HG03103 (cell line): ENCODE measurements around the gene GMEB1.
"Not testable (repeated sequence)": the region's sequence is repeated elsewhere in the genome, so short reads cannot be mapped to it uniquely, and the experiment has no call there.

Experiments used
- ATAC-seq: cut with Tn5 transposase; IDR thresholded peaks from one replicate; pipeline ENCODE4 v1.9.1; 2021; ENCODE audit warnings: low read depth; ENCODE audit not compliant: unreplicated experiment

The GMEB1 gene

DNA sequence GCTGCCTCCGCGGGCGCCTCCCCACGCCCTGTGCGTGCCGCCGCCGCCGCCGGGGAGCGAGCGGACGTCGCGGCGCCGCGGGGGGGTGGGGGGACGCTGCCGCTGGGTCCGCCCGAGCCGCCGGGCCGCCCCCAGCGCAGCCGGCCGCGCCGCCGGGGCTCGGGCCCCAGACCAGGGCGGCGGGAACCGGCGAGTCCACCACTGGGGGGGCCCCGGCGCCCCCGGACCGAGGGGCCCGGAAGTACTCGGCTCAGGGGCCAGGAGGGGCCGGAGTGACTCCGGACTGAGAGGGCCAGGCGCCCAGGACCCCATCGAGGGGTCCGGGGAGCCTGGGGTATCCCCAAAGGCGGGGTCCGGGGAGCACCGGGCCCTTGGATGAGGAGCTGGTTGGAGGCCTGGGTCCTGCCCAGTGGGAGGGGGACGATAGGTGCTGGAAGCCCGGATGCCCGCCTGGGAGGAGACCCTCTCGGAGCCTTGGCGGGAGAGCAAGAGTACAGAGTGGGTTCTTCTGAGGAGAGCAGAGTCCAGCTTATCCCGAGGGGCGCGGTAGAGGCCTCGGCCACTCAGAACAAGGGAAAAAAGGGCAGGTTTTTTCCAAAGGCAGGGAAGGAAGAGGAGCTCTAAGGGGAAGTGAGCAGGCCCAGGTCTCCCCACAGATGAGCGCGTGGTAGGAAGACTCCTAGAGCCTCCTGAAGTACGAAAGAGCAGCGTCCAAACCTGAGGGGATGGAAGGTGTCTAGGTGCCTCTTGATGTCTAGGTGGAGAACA is 556 bp downstream of the GMEB1 start:
- peak; percentile 40 for ATAC-seq

- no peak for ATAC-seq
These were observed 2.7 kb downstream of the GMEB1 start for GRCh38 chr1:28671254-28671780.

DNA sequence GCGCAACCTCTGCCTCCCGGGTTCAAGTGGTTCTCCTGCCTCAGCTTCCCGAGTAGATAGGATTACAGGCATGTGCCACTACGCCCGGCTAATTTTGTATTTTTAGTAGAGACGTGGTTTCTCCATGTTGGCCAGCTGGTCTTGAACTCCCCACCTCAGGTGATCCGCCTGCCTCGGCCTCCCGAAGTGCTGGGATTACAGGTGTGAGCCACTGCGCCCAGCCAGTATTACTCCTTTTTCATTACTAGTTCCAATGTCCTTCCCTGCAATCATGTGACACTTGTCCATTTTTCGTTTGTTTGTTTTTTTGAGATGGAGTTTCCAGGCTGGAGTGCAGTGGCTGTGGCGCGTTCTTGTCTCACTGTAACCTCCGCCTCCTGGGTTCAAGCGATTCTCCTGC is 4.4 kb downstream of the GMEB1 start:
- not testable (repeated sequence) for ATAC-seq

DNA sequence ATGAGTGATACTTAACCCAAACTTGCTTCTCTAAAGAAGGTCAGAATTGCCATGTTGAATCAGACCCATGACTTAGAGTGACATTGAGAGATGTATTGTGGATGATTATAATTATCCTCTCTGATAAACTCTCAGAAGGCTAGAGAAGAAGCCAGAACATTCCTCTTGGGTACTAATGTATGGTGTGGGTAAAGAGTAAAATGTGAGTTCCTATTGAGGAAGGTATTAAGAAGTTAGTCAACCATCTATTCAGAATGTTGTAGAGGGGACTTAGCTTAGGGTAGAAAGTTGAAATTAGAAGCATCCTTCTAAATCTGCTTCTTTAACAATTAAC is 7.3 kb downstream of the GMEB1 start:
- ATAC-seq: no peak

DNA sequence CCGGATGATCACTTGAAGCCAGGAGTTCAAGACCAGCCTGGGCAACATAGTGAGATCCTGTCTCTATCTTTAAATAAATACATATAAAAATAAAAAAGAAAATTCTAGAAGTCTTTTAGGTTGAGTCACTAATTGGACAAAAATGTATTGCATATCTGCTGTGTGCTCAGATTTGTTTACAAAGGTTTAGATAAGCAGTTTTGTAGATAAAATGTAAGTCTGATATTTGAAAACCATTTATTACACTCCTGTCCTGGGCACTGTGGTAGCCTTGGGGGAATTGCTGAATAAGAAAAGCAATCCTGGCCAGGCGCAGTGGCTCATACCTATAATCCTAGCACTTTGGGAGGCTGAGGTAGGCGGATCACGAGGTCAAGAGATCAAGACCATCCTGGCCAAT is 11.6 kb downstream of the GMEB1 start:
- ATAC-seq: no peak

- ATAC-seq: no peak
These were observed 14.3 kb downstream of the GMEB1 start for GRCh38 chr1:28682840-28683239.

- ATAC-seq: no peak
These were observed 16.4 kb downstream of the GMEB1 start for GRCh38 chr1:28684937-28685336.

DNA sequence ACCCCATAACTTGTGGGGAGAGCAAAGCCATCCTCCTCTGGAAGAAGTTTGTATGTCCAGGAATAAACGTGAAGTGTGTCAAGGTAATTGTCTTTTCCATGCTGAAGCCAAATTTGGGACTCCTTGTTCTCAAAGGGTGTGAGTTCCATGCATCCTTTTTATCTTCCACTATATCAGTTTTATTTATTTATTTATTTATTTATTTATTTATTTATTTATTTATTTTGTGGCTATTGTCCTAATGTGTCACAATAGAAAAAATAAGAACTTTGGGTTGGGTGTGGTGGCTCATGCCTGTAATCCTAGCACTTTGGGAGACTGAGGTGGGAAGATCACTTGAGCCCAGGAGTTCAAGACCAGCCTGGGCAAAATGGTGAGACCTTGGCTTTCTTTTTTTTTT is 23.0 kb downstream of the GMEB1 start:
- ATAC-seq: not testable (repeated sequence)

DNA sequence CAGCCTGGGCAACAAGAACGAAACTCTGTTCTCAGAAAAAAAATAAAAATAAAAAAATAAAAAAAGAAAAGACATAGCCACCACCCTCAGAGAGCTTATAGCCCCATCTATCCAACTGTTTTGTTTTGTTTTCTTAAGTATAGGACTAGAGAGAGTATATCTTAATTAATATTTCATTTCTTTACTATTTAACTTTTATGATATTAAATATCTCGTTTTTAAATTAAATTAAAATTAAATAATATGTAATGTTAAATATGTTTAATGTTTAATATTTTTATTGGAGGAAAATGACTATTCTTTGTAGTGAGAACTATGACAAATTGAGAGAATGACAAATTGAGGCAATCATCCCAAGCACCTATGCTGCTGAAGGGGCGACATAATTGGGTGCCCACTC is 35.0 kb downstream of the GMEB1 start:
- ATAC-seq: no peak

DNA sequence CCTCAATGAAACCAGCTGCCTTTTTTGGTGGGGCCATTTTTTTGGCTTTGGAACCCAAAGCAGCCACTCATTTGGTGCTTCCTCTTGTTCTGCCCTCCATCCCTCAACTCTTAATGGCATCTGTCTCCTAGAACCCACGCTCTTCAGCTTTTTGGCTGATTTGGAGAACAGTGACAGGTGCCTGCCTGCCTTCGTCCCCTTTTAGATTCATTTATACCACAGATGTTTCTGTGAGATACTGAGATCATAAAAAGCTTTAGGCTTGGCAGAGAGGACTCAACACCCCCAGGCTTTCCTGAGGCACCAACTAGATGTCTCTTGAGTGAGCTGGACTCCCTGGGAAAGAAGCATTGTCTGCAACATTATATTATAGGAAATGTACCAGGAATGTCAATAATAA is 47.8 kb downstream of the GMEB1 start:
- no peak for ATAC-seq

- no peak for ATAC-seq
These were observed 49.6 kb downstream of the GMEB1 start for GRCh38 chr1:28718166-28718565.

- ATAC-seq: no peak
These were observed 50.2 kb downstream of the GMEB1 start for GRCh38 chr1:28718586-28719331.

DNA sequence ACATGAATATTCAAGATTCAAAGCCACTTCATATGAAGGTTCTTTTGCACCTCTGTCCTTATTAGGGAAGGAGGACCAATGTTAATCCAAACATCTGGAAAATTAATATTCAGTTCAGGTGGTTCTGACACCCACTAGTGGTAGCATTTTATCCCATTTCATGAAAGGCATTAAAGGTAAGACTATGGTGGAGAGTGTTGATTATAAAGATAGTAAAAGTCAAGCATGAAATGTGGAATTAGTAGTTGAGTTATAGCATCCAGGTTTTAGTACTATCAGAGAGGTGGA is 50.7 kb downstream of the GMEB1 start:
- ATAC-seq: no peak

DNA sequence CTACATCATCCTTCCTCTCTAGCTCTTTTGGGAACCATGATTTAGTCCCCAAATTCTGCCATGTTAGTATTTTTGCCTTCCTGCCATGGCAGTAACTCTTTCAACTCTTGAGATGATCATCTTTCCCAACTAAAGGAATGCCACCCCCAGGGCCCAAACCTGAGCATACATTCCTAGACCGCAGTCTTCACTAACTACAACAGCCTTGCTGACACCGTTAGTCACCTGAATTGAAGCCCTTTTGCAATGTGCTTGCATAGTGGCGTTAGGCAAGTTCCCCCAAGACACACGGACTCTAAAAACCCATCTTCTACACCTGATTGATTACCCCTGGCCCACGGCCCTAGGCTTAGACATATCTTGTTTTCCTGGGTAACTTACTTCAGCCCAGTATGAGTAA is 51.8 kb downstream of the GMEB1 start:
- ATAC-seq: no peak

GRCh38 chr1:28721927-28722326 is 53.3 kb downstream of the GMEB1 start:
- ATAC-seq: not testable (repeated sequence)

DNA sequence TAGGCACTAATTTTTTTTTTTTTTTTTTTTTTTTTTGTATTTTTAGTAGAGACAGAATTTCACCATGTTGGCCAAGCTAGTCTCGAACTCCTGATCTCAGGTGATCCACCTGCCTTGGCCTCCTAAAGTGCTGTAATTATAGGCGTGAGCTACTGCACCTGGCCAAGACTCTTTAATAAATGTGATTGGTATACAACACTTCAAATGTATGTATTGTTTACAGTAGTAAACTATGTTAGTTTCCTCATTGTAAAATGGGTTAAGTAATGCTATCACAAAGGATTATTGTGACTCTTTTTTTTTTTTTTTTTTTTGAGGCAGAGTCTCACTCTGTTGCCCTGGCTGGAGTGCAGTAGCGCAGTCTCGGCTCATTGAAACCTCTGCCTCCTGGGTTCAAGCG is 56.8 kb downstream of the GMEB1 start:
- not testable (repeated sequence) for ATAC-seq

- no peak for ATAC-seq
These were observed 67.4 kb downstream of the GMEB1 start for GRCh38 chr1:28735961-28736449.

DNA sequence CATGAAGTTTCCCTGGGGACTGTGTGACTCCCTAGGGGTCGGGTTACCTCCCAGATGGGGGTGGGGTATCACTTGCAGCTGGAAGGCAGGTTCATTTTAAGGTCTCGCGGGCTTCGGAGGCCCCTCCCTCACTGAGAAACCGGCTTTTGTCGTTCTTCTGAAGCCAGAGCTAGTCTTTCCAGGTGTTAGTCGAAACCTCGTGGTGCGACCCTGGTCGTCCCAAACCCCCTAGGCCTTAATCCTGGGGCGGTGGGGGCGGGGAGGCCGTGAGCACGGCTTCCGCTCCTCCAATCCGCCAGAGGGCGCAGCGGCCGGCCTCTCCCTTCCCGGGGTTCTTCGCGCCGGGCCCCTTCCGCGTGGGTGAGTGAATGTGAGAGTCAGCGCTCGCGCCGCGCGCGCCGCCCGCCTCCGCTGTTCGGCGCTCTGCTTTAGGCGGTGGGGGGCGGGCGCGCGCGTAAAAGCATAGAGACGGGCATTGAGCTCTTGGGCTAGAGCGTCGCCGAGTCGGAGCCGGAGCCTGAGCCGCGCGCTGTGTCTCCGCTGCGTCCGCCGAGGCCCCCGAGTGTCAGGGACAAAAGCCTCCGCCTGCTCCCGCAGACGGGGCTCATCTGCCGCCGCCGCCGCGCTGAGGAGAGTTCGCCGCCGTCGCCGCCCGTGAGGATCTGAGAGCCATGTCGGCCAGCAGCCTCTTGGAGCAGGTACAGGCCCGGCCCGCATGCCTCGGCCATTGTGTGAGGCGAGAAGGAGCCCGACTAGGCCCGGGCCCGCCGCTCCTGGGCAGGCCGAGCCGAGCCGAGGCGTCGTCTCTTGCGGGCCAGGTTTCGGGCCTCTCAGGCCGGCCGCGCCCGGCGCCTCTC is 68.1 kb downstream of the GMEB1 start, which contains the start of gene YTHDF2:
Gene YTHDF2 (plus strand): TSS at position 491 of the 857 bp plus-strand sequence. CDS start 181 bp downstream, at position 672.
- ATAC-seq: peak; percentile 72

DNA sequence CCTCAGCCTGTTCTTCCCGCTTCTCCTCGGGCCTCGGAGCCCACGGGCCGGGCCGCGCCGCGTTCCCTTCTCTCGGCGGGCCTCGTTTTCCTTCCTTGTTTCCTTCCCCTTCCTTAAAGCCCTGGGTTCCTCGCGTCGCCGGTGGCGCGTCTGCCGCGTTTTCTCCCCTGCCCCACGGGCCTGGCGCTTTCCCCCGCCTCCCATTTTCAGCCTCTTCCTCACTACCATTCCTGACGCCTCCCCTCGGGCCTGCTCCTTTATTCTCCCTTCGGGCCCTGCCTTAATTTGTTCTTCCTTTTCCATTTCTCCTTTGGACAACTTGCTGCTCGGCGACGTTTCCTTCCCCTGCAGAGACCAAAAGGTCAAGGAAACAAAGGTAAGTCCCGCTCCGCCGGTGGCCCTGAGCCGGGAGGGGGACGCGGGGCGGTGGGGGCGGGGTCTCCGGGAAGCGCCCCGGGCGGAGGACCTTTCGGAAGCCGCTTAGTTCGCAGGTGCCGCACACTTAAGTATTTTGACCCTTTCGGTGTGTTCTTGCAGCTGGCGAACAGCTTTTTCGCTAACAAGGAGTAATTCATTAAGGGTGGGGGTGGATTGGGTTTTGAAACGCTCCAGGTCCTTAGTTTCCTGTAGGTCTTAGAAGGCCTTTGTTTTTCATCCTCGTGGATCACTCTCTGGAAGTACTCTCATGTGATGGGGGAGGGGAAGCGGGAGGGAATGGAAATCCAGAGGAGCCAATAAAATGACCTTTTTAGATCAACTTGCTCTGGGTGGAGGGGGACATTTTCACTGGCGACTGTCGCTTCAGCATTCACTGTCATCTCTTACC is 68.9 kb downstream of the GMEB1 start:
- ATAC-seq: no peak

GRCh38 chr1:28740118-28740517 is 71.5 kb downstream of the GMEB1 start:
- no peak for ATAC-seq
